Measurements from ENCODE around the gene CLEC2B. TPM values are rescaled to one million over a fixed set of nuclear protein-coding genes. Genes with fewer than 3 reads are reported as not detected.
A peak's percentile ranks its signal among the peaks of the same experiment; 100 is the strongest.

The CLEC2B gene
- total and polyA plus RNA-seq, 7 donors = 6.0 to 19.6 (median 10.8) TPM

GRCh38 chr12:9813821-9814798, 55.0 kb downstream of the CLEC2B start:
- H3K27me3 ChIP-seq = no peaks in the 10 kb centered on the region
- 39 to 42% methylated on average over 32 of the region's 32 CpGs for WGBS, 2 donors
- DNase-seq = peak; percentile 77
- intact Hi-C loops (cut with DNase I) = loop anchor here (10.0 kb wide), 1 partner anchor 111 kb away; no protein-coding TSS in a partner anchor
- no peak overlapping the region for H3K27ac ChIP-seq
- peak overlapping the region in 2 of 4 donors; percentile 1 to 22 for H3K4me3 ChIP-seq
- no peaks in the 10 kb centered on the region for H3K9me3 ChIP-seq
- H3K4me1 ChIP-seq = no peaks in the 10 kb centered on the region
- TF ChIP-seq POLR2AphosphoS5 (IDR thresholded peaks at IDR 0.05) = no peak
- TF ChIP-seq, protein P1, sequence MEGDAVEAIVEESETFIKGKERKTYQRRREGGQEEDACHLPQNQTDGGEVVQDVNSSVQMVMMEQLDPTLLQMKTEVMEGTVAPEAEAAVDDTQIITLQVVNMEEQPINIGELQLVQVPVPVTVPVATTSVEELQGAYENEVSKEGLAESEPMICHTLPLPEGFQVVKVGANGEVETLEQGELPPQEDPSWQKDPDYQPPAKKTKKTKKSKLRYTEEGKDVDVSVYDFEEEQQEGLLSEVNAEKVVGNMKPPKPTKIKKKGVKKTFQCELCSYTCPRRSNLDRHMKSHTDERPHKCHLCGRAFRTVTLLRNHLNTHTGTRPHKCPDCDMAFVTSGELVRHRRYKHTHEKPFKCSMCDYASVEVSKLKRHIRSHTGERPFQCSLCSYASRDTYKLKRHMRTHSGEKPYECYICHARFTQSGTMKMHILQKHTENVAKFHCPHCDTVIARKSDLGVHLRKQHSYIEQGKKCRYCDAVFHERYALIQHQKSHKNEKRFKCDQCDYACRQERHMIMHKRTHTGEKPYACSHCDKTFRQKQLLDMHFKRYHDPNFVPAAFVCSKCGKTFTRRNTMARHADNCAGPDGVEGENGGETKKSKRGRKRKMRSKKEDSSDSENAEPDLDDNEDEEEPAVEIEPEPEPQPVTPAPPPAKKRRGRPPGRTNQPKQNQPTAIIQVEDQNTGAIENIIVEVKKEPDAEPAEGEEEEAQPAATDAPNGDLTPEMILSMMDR (IDR thresholded peaks at IDR 0.05) = peak; percentile 20 to 55 (median 38)
- no peaks in the 10 kb centered on the region for H3K36me3 ChIP-seq

GRCh38 chr12:9811621-9812020, 57.5 kb downstream of the CLEC2B start:
- Histone ChIP-seq H3K27me3 (no peaks in the 10 kb centered on the region), H3K9me3 (no peaks in the 10 kb centered on the region), H3K4me1 (no peaks in the 10 kb centered on the region), H3K4me3 (no peak overlapping the region), H3K27ac (no peak overlapping the region), H3K36me3 (no peaks in the 10 kb centered on the region)
- no peak for DNase-seq
- TF ChIP-seq, protein P1 (IDR thresholded peaks at IDR 0.05) = no peak
- TF ChIP-seq POLR2A (IDR thresholded peaks at IDR 0.05) (no peak), POLR2AphosphoS5 (IDR thresholded peaks at IDR 0.05) (no peak), EP300 (IDR thresholded peaks at IDR 0.05) (no peak)
- intact Hi-C loops (cut with DNase I) = loop anchor here (10.0 kb wide), 1 partner anchor 113 kb away; no protein-coding TSS in a partner anchor
- 85 to 89% methylated on average over 5 of the region's 5 CpGs for WGBS, 2 donors

- no peak for DNase-seq
- H3K9me3 ChIP-seq = no peaks in the 10 kb centered on the region
- no peak overlapping the region for H3K4me3 ChIP-seq
- intact Hi-C loops (cut with DNase I) = loop anchor here (10.0 kb wide), 1 partner anchor 114 kb away; no protein-coding TSS in a partner anchor
- no peak overlapping the region for H3K27ac ChIP-seq
- no peaks in the 10 kb centered on the region for H3K36me3 ChIP-seq
- no peaks in the 10 kb centered on the region for H3K27me3 ChIP-seq
- no peaks in the 10 kb centered on the region for H3K4me1 ChIP-seq
- TF ChIP-seq, protein P1 (IDR thresholded peaks at IDR 0.05) = no peak
- TF ChIP-seq EP300 (IDR thresholded peaks at IDR 0.05) (no peak), POLR2AphosphoS5 (IDR thresholded peaks at IDR 0.05) (no peak), POLR2A (IDR thresholded peaks at IDR 0.05) (no peak)
- WGBS, 2 donors = 48 to 63% methylated on average over 2 of the region's 2 CpGs
Observed at GRCh38 chr12:9810671-9811070, 58.5 kb downstream of the CLEC2B start.

DNA sequence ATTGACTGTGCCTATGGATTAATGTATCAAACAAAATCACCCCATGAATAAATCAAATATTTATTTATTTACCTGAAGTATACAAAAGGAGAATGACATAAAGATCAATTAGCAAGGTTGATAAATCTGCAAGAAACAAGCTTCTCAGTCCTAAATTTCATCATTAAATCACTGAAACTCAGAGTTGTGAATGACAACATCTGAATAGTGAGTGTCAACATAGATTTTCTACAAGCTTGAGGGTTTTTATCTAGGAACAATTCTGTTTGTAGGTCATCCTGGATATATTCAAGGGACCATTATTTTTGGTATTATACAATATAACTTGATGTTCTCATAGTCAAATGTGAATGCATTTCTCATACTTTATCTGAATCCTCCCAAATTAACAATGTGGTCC, 59.3 kb downstream of the CLEC2B start:
- no peaks in the 10 kb centered on the region for H3K27me3 ChIP-seq

More for the DNA sequence above, 59.3 kb downstream of the CLEC2B start:
- intact Hi-C loops (cut with DNase I) = loop anchor here (10.0 kb wide), 1 partner anchor 115 kb away; no protein-coding TSS in a partner anchor
- H3K36me3 ChIP-seq = no peaks in the 10 kb centered on the region
- TF ChIP-seq, protein P1 (IDR thresholded peaks at IDR 0.05) = no peak
- TF ChIP-seq EP300 (IDR thresholded peaks at IDR 0.05) (no peak), POLR2A (IDR thresholded peaks at IDR 0.05) (no peak), POLR2AphosphoS5 (IDR thresholded peaks at IDR 0.05) (no peak)
- H3K9me3 ChIP-seq = no peaks in the 10 kb centered on the region
- H3K4me3 ChIP-seq = no peak overlapping the region
- H3K27ac ChIP-seq = no peak overlapping the region
- DNase-seq = no peak
- H3K4me1 ChIP-seq = no peaks in the 10 kb centered on the region
